Muscle of back (tissue), 11 donors: Measurements from ENCODE around the gene SFTA2. TPM values are rescaled to one million over a fixed set of nuclear protein-coding genes. Genes with fewer than 3 reads are reported as not detected.

ENCODE experiments used
- DNase-seq, 3 donors: peaks; one replicate each; pipeline versions ENCODE4 v3.0.0 to v3.0.0-alpha.2; 2013
- polyA plus RNA-seq, 10 donors: library from polyadenylated mRNA; unstranded; fragments of 120-200 nt; gene quantifications; one replicate each; pipeline ENCODE4 v1.2.1, GENCODE V29; 2013; ENCODE audit not compliant: insufficient read length in 10 of 10

SFTA2 gene
- polyA plus RNA-seq, 10 donors = 0.29 TPM; not detected in 9

- no peak for DNase-seq
Observed at GRCh38 chr6:30890646-30891449, 41.1 kb downstream of the SFTA2 start.

- DNase-seq = no peak
Observed at GRCh38 chr6:30889921-30890645, 41.9 kb downstream of the SFTA2 start.

GRCh38 chr6:30889496-30889885 lies 42.5 kb downstream of the SFTA2 start:
- DNase-seq = no peak

GRCh38 chr6:30888816-30889495 lies 43.0 kb downstream of the SFTA2 start:
- DNase-seq = no peak

GRCh38 chr6:30887901-30888815 lies 43.8 kb downstream of the SFTA2 start:
- DNase-seq = no peak

GRCh38 chr6:30886897-30887255 lies 45.1 kb downstream of the SFTA2 start:
- no peak for DNase-seq

GRCh38 chr6:30885999-30886896 lies 45.7 kb downstream of the SFTA2 start:
- peak in 2 of 3 donors; percentile 44 to 72 for DNase-seq

GRCh38 chr6:30885481-30885998 lies 46.4 kb downstream of the SFTA2 start:
- peak in 2 of 3 donors; percentile 27 to 57 for DNase-seq

GRCh38 chr6:30884521-30885480 lies 47.2 kb downstream of the SFTA2 start:
- DNase-seq = peak in 2 of 3 donors; percentile 34 to 70

GRCh38 chr6:30883685-30884520 lies 48.1 kb downstream of the SFTA2 start, which contains the start of gene DDR1:
TSS of gene DDR1 (plus strand) at chr6:30884519. CDS start at chr6:30888730, 4,211 bp downstream.
- DNase-seq = peak; percentile 78 to 94 (median 88)

- peak in 2 of 3 donors; percentile 13 to 65 for DNase-seq
Observed at GRCh38 chr6:30882759-30883684, 48.9 kb downstream of the SFTA2 start.

- peak in 2 of 3 donors; percentile 34 to 66 for DNase-seq
Observed at GRCh38 chr6:30882204-30882758, 49.7 kb downstream of the SFTA2 start.

- DNase-seq = peak in 2 of 3 donors; percentile 34 to 79
Observed at GRCh38 chr6:30881392-30882203, 50.4 kb downstream of the SFTA2 start.
